ENCODE measurements around the gene MYOM3.
A peak's percentile ranks its signal among the peaks of the same experiment; 100 is the strongest.

GRCh38 chr1:24150234-24151174 is 38.6 kb upstream of the MYOM3 start:
- TF ChIP-seq, protein P1, sequence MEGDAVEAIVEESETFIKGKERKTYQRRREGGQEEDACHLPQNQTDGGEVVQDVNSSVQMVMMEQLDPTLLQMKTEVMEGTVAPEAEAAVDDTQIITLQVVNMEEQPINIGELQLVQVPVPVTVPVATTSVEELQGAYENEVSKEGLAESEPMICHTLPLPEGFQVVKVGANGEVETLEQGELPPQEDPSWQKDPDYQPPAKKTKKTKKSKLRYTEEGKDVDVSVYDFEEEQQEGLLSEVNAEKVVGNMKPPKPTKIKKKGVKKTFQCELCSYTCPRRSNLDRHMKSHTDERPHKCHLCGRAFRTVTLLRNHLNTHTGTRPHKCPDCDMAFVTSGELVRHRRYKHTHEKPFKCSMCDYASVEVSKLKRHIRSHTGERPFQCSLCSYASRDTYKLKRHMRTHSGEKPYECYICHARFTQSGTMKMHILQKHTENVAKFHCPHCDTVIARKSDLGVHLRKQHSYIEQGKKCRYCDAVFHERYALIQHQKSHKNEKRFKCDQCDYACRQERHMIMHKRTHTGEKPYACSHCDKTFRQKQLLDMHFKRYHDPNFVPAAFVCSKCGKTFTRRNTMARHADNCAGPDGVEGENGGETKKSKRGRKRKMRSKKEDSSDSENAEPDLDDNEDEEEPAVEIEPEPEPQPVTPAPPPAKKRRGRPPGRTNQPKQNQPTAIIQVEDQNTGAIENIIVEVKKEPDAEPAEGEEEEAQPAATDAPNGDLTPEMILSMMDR (IDR thresholded peaks at IDR 0.05; ENCODE audit: low read depth, low read length): peak; percentile 58
- no peak for TF ChIP-seq EZH2phosphoT487 (IDR thresholded peaks at IDR 0.05; ENCODE audit: low read depth)
